OCI-LY3 (cell line): ENCODE results near the gene ATP8A2.

Experiments
- EZH2phosphoT487 ChIP-seq: fragments of 200-600 bp; shearing (Covaris generic); IDR thresholded peaks from 2 replicates; pipeline ENCODE4 v1.6.1; 2018; ENCODE audit warnings: antibody characterized with exemption, mixed run types, low read depth
- TF ChIP-seq, protein P1 (sequence below): fragments of 200-600, 300-600 bp; sonication (generic); IDR thresholded peaks from 2 replicates; pipeline ENCODE4 v1.5.1; 2014; ENCODE audit warnings: antibody characterized with exemption, low read length, low read depth

GRCh38 chr13:25865391-25865790 is 493.6 kb downstream of the ATP8A2 start:
- TF ChIP-seq, protein P1, sequence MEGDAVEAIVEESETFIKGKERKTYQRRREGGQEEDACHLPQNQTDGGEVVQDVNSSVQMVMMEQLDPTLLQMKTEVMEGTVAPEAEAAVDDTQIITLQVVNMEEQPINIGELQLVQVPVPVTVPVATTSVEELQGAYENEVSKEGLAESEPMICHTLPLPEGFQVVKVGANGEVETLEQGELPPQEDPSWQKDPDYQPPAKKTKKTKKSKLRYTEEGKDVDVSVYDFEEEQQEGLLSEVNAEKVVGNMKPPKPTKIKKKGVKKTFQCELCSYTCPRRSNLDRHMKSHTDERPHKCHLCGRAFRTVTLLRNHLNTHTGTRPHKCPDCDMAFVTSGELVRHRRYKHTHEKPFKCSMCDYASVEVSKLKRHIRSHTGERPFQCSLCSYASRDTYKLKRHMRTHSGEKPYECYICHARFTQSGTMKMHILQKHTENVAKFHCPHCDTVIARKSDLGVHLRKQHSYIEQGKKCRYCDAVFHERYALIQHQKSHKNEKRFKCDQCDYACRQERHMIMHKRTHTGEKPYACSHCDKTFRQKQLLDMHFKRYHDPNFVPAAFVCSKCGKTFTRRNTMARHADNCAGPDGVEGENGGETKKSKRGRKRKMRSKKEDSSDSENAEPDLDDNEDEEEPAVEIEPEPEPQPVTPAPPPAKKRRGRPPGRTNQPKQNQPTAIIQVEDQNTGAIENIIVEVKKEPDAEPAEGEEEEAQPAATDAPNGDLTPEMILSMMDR: no peak
- TF ChIP-seq EZH2phosphoT487: no peak
